Globus pallidus (tissue), 1 donor: ENCODE measurements around the gene UBE2E2.

Experiments
- DNase-seq: peaks from one replicate; pipeline ENCODE4 v3.0.0-alpha.2; 2015; ENCODE audit warnings: low spot score

Gene UBE2E2

DNA sequence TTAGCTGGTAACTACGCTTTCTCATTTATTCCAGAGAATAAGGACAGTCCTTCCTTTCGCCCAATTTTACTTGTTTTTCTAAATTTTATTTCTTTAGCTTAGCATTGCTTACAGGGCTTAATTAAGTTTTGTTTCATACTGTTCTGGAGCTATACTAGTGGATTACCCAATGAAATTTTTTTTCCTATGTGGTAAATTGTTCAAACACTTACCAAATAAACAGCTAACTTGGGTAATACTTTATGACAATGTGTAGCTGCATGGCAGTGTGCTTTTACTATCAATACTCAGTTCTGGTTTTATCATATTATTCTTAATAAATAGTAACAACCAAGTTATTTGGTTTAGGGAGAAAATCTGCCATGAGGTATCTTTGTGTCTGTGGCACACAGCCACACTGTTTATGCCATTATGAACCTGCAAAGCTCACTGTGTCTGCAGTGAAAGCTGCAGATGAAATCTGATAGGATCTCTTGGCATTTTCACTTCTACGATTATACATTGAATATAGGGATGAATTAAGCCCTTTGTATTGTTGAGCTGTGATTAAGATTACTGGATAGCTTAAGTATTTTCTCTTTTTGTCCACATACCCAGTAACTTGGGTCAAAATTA is 37.2 kb downstream of the UBE2E2 start:
- no peak for DNase-seq

GRCh38 chr3:23241256-23241655 is 38.1 kb downstream of the UBE2E2 start:
- peak; percentile 78 for DNase-seq

DNA sequence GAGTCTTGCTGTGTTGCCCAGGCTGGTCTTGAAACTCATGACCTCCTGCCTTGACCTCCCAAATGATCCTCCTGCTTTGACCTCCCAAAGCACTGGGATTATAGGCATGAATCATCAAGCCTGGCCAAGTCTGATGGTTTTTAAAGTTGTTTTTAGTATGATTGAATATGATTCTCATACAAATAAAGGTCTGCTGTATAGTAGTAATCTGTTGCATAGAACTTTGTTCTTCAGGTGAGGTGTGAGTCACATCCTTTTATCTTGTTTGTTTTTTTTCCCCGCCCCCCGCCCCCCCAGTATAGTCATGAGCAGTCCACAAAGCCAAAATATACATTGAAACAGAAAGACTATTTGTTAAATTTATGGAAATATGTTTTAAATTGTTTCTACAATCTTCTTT is 39.0 kb downstream of the UBE2E2 start:
- no peak for DNase-seq

DNA sequence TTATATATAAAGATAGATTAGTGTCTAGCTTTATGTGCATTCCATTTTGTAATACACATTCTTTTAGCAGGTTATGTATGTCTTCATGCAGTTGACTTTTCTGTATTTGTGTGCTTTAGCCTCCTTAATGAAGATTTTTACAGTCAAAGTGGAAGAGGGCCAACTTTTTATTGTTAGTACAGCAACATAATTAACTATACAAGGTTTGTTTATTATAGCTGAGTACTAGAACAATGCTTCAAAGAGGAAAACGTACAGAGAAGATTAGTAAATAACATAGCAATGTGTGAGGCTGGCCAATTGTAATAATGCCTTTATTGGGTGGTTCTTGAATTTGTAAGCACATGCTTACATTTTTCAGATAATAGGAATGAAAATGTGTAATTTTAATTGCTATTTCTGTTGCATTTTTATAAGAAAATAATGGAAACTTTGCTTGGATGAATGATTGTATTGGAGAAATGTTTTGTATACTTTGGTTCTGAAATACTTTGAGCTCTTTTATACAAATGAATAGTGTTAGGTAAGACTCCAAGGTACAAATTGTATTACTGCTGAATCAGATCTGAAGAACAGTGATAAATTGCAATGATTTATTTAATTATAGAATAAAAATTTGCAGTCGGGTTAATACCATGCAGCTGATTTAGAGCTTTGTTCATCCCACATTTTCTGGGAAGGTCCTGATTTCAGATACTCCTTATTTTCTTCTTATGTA is 41.4 kb downstream of the UBE2E2 start:
- DNase-seq: no peak

DNA sequence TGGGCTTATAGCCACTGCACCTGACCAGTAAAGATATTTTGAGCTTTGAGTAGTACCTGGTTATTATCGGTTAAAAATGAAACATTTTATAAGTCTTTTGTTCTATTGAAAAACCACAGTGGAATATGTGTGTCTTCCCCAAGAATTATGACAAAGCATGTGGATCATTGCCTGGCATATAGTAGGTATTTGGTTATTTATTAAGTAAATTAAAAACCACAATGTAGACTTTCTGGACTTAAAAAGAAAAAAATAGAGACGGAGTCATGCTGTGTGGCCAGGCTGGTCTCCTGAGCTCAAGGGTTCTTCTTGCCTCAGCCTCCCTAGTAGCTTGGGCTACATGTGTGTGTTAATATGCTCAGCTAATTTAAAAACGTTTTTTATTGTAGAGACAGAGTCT is 43.5 kb downstream of the UBE2E2 start:
- no peak for DNase-seq

DNA sequence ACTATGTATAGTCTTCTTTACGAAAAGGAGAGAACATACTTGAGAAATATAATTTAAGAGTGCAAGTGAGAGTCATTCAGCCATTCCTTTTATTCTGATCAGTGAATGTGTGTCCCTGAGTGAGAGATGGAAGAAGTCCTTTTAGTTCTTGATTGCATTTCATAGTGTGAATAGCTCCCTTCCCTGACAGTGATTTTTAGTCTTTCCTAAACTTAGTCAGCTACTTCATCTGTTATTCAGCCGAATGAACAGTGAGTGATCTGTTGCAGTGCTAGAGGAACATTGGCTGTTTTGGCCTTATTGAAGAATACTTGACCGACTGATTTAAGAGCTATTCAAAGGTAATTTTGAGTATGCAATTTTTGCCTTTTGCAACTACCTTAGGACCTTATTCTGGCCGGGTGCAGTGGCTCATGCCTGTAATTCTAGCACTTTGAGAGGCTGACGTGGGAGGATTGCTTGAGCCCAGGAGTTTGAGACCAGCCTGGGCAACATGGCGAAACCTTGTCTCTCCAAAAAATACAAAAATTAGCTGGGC is 45.5 kb downstream of the UBE2E2 start:
- DNase-seq: no peak

DNA sequence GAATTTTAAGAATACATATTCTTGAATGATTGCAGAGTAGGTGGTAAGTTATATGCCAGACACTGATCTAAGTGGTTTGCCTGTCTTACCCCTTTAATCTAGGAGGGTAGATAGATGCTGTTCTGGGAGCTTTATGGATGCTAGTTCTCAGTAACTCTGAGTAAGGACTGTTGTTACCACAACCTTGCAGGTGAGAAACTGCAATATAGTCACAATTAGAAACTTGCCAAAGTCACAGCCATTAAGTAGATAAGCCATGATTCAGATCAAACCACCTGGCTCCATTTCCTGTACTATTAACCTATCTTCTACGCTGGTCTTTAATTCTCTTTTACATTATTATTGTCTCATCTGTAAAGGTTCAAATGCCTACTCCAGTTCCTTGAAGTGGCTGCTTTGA is 46.8 kb downstream of the UBE2E2 start:
- DNase-seq: no peak

DNA sequence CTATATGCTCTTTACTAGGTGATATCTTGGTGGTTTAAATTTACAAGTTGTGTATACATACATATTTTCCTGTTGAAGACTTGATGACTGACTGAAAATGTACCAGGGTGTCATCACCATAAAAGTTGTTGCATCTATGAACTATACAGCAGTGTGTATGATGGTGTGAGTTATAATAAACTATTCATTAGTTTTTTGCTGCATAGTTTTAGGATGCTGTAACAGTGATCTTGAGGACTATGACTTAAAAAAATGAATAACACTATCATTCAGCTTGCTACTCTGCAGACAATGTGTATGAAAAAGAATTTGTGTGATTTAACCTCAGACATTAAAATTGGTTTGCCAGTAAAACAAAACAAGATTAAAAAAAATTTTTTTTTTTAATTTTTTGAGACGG is 49.0 kb downstream of the UBE2E2 start:
- no peak for DNase-seq

DNA sequence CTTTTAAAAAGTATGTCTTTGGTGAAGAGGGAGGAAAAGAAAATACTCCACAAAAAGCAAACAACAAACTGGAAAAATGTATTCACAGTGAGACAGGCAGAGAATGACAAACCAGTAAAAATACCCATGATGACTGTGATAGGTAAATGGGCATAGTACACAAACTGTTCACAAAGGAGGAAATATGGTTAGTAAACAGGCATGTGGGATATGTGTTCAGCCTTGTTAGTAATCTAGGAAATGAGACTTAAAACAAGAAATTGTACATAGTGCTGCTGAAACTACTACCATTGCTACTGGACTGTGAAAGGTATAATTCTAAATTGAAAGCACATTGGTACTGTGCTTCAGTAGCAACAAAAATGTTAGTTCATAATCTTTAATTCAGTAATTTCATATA is 50.1 kb downstream of the UBE2E2 start:
- DNase-seq: no peak

- DNase-seq: no peak
Observed at GRCh38 chr3:23254282-23254681, 51.2 kb downstream of the UBE2E2 start.

DNA sequence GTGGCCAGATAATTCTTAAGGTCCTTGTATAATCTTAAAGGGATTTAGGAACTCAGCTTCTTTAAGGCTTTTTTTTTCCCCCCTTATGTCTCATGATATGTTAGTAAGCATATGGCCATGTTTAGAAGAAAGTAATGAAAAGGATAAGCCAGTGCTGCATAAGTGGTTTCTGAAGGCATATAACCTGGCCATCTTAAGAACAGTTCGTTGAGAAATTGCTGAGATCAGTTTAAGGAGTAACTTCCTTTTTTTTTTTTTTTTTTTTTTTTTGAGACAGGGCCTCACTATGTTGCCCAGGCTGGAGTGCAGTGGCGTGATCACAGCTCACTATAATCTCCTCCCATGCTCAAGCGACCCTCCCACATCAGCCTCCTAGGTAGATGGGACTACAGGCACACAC is 51.7 kb downstream of the UBE2E2 start:
- no peak for DNase-seq

GRCh38 chr3:23256741-23257435 is 53.8 kb downstream of the UBE2E2 start:
- DNase-seq: no peak

- no peak for DNase-seq
Observed at GRCh38 chr3:23258110-23258509, 55.0 kb downstream of the UBE2E2 start.

DNA sequence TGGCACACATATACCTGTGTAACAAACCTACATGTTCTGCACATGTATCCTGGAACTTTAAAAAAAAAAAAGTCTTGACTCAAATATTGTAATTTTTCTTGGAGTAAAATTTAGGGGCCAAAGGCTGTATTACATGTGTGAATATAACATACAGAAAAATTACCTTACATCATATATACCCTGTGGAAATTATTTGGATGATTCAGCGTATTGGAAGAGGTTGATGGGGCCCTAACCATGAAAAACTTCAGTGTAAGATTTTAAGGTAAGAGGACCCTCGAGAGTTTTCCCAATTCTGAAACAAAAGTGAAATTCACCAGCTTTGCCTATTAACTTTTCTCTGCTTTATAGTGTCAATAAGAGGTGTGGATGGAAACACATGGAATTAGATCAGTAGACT is 56.4 kb downstream of the UBE2E2 start:
- no peak for DNase-seq

- no peak for DNase-seq
Observed at GRCh38 chr3:23262766-23263165, 59.6 kb downstream of the UBE2E2 start.

- no peak for DNase-seq
Observed at GRCh38 chr3:23263796-23264195, 60.7 kb downstream of the UBE2E2 start.

DNA sequence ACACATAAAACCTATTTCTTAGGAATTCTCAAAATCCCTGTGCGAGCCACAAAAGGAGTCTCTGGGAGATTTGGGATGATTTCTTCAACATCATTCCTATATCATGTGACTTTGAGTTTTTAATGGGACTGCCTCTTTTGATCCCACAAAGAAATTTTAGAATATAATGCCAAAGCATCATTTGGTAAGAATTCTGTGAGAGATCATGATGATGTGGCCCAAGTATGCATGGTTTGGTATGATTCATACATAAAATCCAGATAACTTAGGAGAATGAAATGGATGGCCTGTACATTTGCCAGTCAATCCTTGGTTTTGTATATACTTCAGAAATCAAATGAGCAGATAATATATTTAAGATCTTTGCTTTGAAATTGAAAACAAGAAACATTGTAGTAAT is 61.3 kb downstream of the UBE2E2 start:
- DNase-seq: no peak

GRCh38 chr3:23270423-23270822 is 67.3 kb downstream of the UBE2E2 start:
- DNase-seq: no peak

DNA sequence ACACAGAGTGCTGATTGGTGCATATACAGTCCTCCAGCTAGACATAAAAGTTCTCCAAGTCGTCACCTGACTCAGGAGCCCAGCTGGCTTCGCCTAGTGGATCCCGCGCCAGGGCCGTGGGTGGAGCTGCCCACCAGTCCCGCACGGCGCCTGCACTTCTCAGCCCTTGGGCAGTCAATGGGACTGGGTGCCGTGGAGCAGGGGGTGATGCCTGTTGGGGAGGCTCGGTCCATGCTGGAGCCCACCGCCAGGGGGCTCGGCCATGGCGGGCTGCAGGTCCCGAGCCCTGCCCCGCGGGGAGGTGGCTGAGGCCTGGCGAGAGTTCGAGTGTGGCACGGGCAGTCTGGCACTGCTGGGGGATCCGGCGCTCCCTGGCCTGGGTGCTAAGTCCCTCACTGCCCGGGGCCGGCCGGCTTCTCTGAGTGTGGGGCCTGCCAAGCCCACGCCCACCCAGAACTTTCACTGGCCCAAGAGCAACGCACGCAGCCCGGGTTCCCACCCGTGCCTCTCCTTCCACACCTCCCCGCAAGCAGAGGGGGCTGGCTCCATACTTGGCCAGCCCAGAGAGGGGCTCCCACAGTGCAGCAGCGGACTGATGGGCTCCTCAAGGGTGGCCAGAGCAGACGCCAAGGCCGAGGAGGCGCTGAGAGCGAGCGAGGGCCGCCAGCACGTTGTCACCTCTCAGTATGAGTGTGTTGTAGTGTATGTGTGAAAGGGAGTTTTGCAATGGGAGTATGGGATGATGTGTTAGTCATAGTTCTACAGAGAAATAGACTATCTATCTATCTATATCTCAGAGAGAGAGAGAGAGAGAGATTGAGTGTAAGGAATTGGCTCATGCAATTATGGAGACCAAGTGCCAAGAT is 69.0 kb downstream of the UBE2E2 start:
- DNase-seq: no peak

DNA sequence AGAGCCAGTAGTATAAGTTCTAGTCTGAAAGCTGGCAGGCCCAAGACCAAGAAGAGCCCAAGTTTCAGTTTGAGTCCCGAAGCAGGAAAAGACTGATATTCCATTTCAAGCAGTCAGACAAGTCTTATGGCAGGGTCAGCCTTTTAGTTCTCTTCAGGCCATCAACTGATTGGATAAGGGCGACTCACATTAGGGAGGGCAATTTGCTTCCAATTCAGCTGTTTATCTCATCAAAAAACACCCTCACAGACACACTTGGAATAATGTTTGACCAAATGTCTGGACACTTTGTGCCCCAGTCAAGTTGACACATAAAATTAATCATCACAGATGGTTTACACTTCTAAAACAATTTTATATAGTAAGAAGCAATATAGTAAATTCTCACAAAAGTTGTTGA is 69.7 kb downstream of the UBE2E2 start:
- no peak for DNase-seq

DNA sequence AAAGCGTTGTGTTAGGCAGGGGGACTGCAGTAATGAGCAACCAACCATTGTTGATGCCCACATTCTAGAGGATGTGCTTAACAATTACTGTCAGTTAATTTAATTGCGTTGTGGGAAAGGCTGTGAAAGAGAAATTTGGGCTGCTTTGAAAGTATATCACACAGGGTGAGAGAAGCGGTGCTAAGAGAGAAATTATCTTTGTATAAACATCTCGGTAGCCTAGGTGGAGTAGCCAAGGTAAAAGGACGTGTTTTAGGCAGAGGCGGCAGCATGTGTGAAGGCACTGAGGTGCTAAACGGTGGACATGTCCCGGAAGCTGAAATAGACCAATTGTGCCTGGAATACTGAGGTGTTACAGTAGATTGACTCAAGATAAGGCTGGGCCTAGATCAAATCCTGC is 71.9 kb downstream of the UBE2E2 start:
- no peak for DNase-seq

GRCh38 chr3:23275814-23276213 is 72.7 kb downstream of the UBE2E2 start:
- DNase-seq: no peak
